ENCODE data around the gene ACAP2.

Gene ACAP2

GRCh38 chr3:195257454-195258448, 185.1 kb downstream of the ACAP2 start:
- DNase-seq: no peak

- no peak for DNase-seq
Measured at GRCh38 chr3:195256639-195257453, 186.0 kb downstream of the ACAP2 start.

GRCh38 chr3:195255571-195256501, 187.0 kb downstream of the ACAP2 start:
- DNase-seq: no peak

GRCh38 chr3:195255176-195255500, 187.7 kb downstream of the ACAP2 start:
- DNase-seq: no peak

- no peak for DNase-seq
Measured at GRCh38 chr3:195254454-195255175, 188.2 kb downstream of the ACAP2 start.

GRCh38 chr3:195253923-195254432, 188.8 kb downstream of the ACAP2 start:
- no peak for DNase-seq

GRCh38 chr3:195251336-195252065, 191.3 kb downstream of the ACAP2 start:
- DNase-seq: no peak

GRCh38 chr3:195250473-195251251, 192.2 kb downstream of the ACAP2 start:
- peak; percentile 43 for DNase-seq

- no peak for DNase-seq
Measured at GRCh38 chr3:195249858-195250464, 192.9 kb downstream of the ACAP2 start.

- no peak for DNase-seq
Measured at GRCh38 chr3:195249057-195249770, 193.6 kb downstream of the ACAP2 start.

- no peak for DNase-seq
Measured at GRCh38 chr3:195248281-195248680, 194.5 kb downstream of the ACAP2 start.

GRCh38 chr3:195247863-195248189, 195.0 kb downstream of the ACAP2 start:
- no peak for DNase-seq

GRCh38 chr3:195247086-195247862, 195.5 kb downstream of the ACAP2 start:
- DNase-seq: no peak

- no peak for DNase-seq
Measured at GRCh38 chr3:195246581-195246995, 196.2 kb downstream of the ACAP2 start.

- DNase-seq: no peak
Measured at GRCh38 chr3:195245531-195245951, 197.3 kb downstream of the ACAP2 start.

- DNase-seq: no peak
Measured at GRCh38 chr3:195241592-195242355, 201.0 kb downstream of the ACAP2 start.

GRCh38 chr3:195240939-195241338, 201.9 kb downstream of the ACAP2 start:
- DNase-seq: peak; percentile 44
